SK-N-SH treated with all-trans-retinoic acid at 6 μM for 48 hours (cell line): ENCODE results near the gene APPBP2.

Experiments
- ARNTL ChIP-seq: fragments of 450-650 bp; formaldehyde crosslinking; IDR thresholded peaks from 2 replicates; pipeline ENCODE4 v1.5.0; 2020; ENCODE audit warnings: low read depth, mild to moderate bottlenecking, moderate library complexity, borderline replicate concordance
- CSDC2 ChIP-seq: fragments of 250-450 bp; sonication (Bioruptor Pico); IDR thresholded peaks from 2 replicates; pipeline ENCODE4 v1.5.0; 2020; ENCODE audit warnings: mild to moderate bottlenecking, moderate library complexity
- CSRNP3 ChIP-seq: fragments of 250-450 bp; sonication (Bioruptor Pico); IDR thresholded peaks from 2 replicates; pipeline ENCODE4 v1.5.1; 2021; ENCODE audit warnings: mild to moderate bottlenecking, moderate library complexity
- ESRRG ChIP-seq: fragments of 250-450 bp; sonication (Bioruptor Pico); IDR thresholded peaks from 2 replicates; pipeline ENCODE4 v1.6.1; 2021; ENCODE audit warnings: mild to moderate bottlenecking
- ISL1 ChIP-seq: fragments of 250-450 bp; sonication (Bioruptor Pico); IDR thresholded peaks from 2 replicates; pipeline ENCODE4 v2.1.2; 2022; ENCODE audit warnings: mild to moderate bottlenecking, moderate library complexity
- OSR1 ChIP-seq: fragments of 250-450 bp; sonication (Bioruptor Pico); IDR thresholded peaks from 2 replicates; pipeline ENCODE4 v1.8.0; 2022; ENCODE audit warnings: moderate library complexity, mild to moderate bottlenecking, inconsistent platforms
- PATZ1 ChIP-seq: fragments of 250-450 bp; sonication (Bioruptor Pico); IDR thresholded peaks from 2 replicates; pipeline ENCODE4 v1.8.0; 2020; ENCODE audit warnings: mild to moderate bottlenecking, moderate library complexity, borderline replicate concordance
- RARB ChIP-seq: fragments of 250-450 bp; sonication (Bioruptor Pico); IDR thresholded peaks from 2 replicates; pipeline ENCODE4 v1.8.0; 2021; ENCODE audit warnings: mild to moderate bottlenecking, moderate library complexity
- TOX ChIP-seq: fragments of 250-450 bp; sonication (Bioruptor Pico); IDR thresholded peaks from 2 replicates; pipeline ENCODE4 v1.8.0; 2021; ENCODE audit warnings: mild to moderate bottlenecking, moderate library complexity, borderline replicate concordance
- ZFP30 ChIP-seq: fragments of 450-650 bp; formaldehyde crosslinking; IDR thresholded peaks from 2 replicates; pipeline ENCODE4 v1.5.0; 2022; ENCODE audit warnings: mild to moderate bottlenecking, moderate library complexity
- ZNF565 ChIP-seq: fragments of 450-650 bp; formaldehyde crosslinking; conservative IDR thresholded peaks from 2 replicates; pipeline ENCODE4 v1.5.0; 2020; ENCODE audit warnings: low read depth, mild to moderate bottlenecking, moderate library complexity
- ZNF70 ChIP-seq: fragments of 450-650 bp; formaldehyde crosslinking; IDR thresholded peaks from 2 replicates; pipeline ENCODE4 v1.5.0; 2020; ENCODE audit warnings: mild to moderate bottlenecking, moderate library complexity

GRCh38 chr17:60451965-60452364, 74.1 kb downstream of the APPBP2 start:
- TF ChIP-seq CSRNP3 (CRISPR knock-in tag) (no peak), ARNTL (CRISPR knock-in tag) (no peak), TOX (CRISPR knock-in tag) (no peak), ESRRG (CRISPR knock-in tag) (no peak), ZFP30 (CRISPR knock-in tag) (no peak), ISL1 (CRISPR knock-in tag) (no peak), PATZ1 (CRISPR knock-in tag) (no peak), ZNF70 (CRISPR knock-in tag) (no peak), RARB (CRISPR knock-in tag) (no peak), CSDC2 (CRISPR knock-in tag) (no peak), OSR1 (no peak), ZNF565 (CRISPR knock-in tag) (no peak)
